ENCODE data around the gene MLANA.

The MLANA gene

DNA sequence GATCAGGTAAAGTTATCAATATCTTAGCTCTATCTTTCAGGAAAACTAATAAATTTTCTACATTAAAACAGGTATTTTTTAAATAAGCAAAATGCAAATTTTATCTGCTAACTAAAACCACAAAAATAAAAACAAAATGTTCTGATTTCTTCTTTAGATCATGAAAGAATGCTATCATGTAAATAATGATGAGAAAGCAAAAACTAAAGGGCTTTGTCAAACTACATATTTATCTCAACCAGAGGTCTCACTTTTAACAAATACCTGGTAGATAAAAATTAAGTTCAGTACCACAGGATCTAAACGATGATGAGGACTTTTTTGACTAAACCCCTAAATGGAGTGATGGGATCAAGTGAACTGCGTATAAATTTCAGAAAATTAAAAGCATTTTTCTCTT lies 50.5 kb downstream of the MLANA start:
- H3K27ac ChIP-seq: no peak overlapping the region
- no peak for TF ChIP-seq ZFX (IDR thresholded peaks at IDR 0.05; ENCODE audit: borderline replicate concordance)
- TF ChIP-seq, protein P1, sequence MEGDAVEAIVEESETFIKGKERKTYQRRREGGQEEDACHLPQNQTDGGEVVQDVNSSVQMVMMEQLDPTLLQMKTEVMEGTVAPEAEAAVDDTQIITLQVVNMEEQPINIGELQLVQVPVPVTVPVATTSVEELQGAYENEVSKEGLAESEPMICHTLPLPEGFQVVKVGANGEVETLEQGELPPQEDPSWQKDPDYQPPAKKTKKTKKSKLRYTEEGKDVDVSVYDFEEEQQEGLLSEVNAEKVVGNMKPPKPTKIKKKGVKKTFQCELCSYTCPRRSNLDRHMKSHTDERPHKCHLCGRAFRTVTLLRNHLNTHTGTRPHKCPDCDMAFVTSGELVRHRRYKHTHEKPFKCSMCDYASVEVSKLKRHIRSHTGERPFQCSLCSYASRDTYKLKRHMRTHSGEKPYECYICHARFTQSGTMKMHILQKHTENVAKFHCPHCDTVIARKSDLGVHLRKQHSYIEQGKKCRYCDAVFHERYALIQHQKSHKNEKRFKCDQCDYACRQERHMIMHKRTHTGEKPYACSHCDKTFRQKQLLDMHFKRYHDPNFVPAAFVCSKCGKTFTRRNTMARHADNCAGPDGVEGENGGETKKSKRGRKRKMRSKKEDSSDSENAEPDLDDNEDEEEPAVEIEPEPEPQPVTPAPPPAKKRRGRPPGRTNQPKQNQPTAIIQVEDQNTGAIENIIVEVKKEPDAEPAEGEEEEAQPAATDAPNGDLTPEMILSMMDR (IDR thresholded peaks at IDR 0.05): no peak

DNA sequence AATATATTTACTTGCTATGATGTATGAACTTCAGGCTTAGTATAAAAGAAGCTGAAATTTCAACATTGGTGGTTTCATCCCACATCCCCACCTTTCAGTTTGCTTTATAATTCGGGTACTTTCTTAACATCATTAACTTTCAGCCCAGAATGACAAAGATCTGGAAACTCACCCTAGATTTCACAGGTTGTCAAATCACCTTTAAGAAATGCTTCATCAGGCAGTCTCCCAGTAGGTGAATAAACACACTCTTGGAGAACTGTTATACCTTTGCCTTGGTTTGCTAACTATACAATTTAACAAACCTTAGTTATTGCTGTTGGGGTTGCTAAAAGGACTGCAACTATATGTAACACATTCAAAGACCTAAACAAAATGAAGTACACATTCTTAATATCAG lies 54.4 kb downstream of the MLANA start:
- H3K27ac ChIP-seq: no peak overlapping the region
- TF ChIP-seq ZFX (IDR thresholded peaks at IDR 0.05; ENCODE audit: borderline replicate concordance): no peak

DNA sequence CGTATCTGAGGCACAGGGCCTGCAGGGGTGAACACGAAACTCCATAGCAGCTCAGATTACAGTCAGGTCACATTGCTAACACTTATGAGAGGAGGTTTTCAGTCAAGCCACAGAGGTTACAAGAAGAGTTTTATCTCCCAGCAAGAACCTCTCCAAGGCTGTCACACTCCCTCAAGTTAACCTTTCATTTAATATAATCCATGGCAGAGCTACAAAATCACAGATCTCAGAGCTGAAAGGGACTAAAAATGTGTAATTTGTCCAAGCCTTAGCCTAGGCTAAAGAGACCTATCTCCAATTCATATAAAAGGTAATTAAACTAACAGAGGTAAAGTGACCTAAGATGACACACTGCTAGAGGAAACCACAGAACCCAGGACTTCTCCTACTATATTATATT lies 57.2 kb downstream of the MLANA start:
- TF ChIP-seq ZFX (IDR thresholded peaks at IDR 0.05; ENCODE audit: borderline replicate concordance): no peak
- TF ChIP-seq, protein P1 (IDR thresholded peaks at IDR 0.05): no peak
- no peak overlapping the region for H3K27ac ChIP-seq

DNA sequence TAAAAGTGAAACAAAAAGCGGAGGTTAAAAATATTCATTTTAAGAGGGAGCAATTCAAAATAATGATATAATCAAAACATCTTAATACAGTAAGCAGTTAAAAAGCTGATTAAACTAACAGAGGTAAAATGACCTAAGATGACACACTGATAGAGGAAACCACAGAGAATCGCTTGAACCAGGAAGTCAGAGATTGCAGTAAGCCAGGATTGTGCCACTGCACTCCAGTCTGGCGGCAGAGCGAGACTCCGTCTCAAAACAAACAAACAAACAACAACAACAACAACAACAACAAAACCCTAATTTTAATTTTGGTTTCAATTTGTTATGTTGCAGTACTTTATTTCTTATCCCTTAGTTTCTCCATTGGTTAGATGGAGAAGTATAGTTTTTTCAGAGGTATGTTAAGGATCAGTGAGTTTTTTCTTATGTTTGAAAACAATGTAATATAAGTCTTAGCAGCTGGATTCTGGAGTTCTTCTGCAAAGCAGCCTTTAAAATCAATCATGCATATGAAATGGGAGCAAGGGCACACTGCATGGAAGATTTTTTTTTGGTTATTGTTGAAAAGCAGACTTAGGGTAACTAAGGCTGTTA lies 58.5 kb downstream of the MLANA start:
- no peak overlapping the region for H3K27ac ChIP-seq
- no peak for TF ChIP-seq ZFX (IDR thresholded peaks at IDR 0.05; ENCODE audit: borderline replicate concordance)
- TF ChIP-seq, protein P1 (IDR thresholded peaks at IDR 0.05): no peak

DNA sequence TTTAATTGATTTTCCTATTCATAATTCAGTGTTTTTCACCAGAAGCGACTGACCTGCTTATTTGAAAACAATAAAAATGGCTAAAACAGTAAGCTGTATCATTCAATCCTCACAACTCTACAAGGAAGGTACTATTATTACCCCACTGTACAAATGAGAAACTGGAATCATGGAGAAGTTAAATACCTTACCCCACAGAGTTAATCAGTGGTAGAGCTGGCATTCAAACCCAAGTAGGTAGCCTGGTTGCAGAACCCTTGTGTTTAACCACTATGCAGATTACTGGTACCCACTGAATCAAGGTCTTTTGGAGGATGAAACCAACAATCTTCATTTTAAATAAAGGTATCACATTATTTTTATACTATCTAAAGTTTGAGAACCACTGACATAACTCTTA lies 59.6 kb downstream of the MLANA start:
- TF ChIP-seq, protein P1 (IDR thresholded peaks at IDR 0.05): no peak
- no peak for TF ChIP-seq ZFX (IDR thresholded peaks at IDR 0.05; ENCODE audit: borderline replicate concordance)
- H3K27ac ChIP-seq: no peak overlapping the region

DNA sequence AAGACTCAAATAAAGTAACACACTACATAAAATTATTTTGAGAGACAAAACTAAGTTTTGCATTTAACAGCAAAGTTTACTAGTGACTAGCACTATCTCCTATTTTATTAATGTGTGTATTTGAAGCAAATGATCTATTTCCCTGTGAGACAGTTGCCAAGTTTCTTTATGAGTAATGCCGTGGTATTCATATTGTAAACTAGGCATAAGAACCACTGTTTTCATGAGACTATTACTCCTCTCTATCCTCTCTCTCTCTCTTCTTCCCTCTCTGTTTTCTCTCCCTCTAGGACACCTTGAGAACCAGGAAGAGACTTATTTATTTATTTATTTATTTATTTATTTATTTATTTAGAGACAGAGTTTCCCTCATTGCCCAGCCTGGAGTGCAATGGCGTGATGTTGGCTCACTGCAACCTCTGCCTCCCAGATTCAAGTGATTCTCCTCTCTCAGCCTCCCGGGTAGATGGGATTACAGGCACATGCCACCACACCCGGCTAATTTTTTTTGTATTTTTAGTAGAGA lies 61.1 kb downstream of the MLANA start:
- no peak for TF ChIP-seq ZFX (IDR thresholded peaks at IDR 0.05; ENCODE audit: borderline replicate concordance)
- TF ChIP-seq, protein P1 (IDR thresholded peaks at IDR 0.05): no peak
- H3K27ac ChIP-seq: no peak overlapping the region

DNA sequence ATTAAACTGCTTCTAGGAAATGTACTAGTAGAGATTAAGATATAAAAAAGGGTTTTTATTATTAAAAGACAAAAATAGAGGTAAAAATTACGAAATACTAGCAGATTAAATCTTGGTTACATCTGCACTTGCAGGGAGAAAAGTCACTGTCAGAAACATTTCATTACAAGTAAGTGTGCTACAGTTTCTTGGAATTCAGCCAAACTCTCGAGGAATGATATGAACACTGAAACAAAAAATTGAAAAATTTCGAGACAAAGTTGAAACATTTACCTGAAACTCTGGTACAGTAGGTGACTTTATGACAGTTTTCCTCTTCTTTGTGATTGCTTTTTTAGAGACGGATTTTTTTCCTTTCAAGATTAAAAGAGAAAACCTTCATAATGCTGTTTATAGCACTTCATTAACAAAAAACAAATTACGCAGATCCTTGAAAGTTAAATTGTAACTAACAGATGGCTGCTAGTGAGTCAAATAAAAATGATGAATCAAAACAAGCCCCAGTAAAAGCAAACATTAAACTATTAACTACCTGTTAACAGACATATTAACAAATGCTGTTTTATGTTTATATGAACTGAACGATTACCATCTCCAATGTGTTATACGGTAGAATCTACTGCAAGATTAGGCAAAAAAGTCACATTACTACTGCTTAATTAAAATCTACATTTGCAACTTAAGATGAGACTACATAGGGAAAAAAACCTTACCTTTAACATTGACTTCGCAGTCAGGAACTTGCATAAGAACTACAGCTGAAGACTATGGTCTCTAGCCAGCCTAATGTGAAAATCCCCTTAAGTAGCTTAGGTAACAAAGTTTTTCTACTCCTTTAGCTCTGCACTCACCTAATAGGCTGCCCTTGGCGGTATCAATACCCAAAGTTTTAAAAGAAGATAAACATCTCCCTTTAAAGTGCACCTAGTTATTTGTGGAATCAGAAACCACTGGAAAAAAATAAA lies 63.3 kb downstream of the MLANA start:
- H3K27ac ChIP-seq: no peak overlapping the region
- TF ChIP-seq, protein P1 (IDR thresholded peaks at IDR 0.05): no peak
- TF ChIP-seq ZFX (IDR thresholded peaks at IDR 0.05; ENCODE audit: borderline replicate concordance): no peak
